GM12875 (cell line): ENCODE data around the gene IGF2.
A peak's percentile ranks its signal among the peaks of the same experiment; 100 is the strongest.

ENCODE experiments used
- H3K4me3 ChIP-seq: one replicate; pipeline ENCODE4 v1.5.1; 2011; ENCODE audit warnings: low read depth, low read length, control low read depth
- TF ChIP-seq, protein P1 (sequence below): IDR thresholded peaks from 2 replicates; pipeline ENCODE4 v1.5.1; 2011; ENCODE audit warnings: low read depth, mild to moderate bottlenecking, control low read depth, inconsistent platforms, low read length, moderate library complexity, borderline replicate concordance; ENCODE audit not compliant: insufficient read depth

Gene IGF2, protein sequence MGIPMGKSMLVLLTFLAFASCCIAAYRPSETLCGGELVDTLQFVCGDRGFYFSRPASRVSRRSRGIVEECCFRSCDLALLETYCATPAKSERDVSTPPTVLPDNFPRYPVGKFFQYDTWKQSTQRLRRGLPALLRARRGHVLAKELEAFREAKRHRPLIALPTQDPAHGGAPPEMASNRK

DNA sequence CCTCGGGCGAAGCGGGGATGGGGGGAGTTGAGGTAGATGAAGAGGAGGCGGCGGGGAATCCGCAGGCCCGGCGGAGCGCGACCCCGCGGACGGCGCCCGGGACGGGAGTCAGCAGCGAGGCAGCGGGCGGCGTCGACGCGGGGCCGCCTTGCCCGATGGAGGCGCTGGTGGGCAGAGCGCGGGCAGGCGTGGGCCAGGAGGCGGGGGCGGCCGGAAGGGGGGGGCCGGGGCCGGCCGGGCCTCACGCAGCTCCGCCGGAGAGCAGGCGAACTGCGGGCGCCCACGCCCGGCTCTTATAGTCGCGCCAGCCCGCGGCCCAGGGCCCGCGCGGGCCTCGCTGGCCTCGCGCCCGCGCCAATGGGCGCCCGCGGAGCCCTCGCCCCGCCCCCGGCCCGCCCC lies at the start of gene IGF2:
IGF2 (minus strand) TSS at position 267 of the 399 bp plus-strand sequence. CDS start 3,866 bp downstream, outside the sequence.
- H3K4me3 ChIP-seq: no peak within 1 kb of the TSS
- TF ChIP-seq, protein P1, sequence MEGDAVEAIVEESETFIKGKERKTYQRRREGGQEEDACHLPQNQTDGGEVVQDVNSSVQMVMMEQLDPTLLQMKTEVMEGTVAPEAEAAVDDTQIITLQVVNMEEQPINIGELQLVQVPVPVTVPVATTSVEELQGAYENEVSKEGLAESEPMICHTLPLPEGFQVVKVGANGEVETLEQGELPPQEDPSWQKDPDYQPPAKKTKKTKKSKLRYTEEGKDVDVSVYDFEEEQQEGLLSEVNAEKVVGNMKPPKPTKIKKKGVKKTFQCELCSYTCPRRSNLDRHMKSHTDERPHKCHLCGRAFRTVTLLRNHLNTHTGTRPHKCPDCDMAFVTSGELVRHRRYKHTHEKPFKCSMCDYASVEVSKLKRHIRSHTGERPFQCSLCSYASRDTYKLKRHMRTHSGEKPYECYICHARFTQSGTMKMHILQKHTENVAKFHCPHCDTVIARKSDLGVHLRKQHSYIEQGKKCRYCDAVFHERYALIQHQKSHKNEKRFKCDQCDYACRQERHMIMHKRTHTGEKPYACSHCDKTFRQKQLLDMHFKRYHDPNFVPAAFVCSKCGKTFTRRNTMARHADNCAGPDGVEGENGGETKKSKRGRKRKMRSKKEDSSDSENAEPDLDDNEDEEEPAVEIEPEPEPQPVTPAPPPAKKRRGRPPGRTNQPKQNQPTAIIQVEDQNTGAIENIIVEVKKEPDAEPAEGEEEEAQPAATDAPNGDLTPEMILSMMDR: no peak

DNA sequence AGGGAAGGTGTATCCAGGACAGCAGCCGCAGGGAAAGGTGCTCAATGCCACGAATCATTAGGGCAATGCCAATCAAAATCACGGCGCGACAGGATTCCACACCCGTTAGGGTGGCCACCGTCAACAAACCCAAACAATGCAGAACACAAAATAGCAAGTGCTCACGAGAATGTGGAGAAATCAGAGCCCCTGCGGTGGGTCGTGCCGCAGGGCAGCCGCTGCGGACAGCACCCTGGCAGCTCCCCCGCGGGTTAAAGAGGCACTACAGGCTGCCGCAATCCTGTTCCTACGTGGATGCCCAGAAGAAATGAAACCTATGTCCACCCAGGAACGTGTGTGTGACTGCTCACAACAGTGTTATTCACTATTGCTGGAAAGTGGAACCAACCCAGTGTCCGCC lies 49.6 kb upstream of the IGF2 start:
- no peak overlapping the region for H3K4me3 ChIP-seq
- TF ChIP-seq, protein P1: no peak

DNA sequence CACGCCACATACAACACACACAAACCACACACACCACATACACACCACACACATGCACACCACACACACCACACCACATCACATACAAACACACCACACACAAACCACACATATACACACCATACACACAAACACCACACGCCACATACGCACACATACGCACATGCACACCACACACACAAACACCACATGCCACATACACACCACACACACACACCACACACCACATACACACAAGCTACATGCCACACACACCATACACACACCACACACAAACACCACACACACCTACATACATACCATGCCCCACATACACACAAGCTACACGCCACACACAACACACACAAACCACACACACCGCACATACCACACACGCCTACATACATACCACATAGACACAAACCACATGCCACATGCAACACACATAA lies 48.1 kb upstream of the IGF2 start:
- no peak overlapping the region for H3K4me3 ChIP-seq

DNA sequence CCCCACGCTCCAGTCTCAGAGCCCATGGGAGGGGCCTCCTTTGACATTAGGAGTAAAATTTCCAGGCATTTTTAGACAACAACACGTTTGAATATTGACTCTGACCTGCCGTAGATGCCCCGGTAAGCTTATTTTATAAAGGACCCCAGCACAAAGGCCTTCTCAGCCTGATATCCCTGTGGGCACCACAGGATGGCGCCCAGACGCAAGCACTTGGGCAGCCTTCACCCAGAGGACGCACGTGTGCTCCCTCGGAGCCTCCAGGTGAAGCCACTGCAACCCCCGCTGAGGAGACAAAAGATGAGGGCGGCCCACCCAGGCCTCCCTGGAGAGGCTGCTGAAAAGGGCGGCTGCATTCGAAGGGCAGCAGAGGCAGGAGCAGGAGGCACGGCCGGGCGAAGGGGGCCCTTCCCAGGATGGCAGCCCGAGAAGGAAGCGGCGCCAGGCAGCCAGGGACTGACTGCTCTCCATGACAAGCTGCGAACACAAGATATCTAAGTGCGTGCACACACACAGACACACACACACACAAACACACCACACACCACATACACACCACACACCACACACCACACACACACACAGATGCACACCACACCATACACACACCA lies 47.6 kb upstream of the IGF2 start:
- no peak overlapping the region for H3K4me3 ChIP-seq
- TF ChIP-seq, protein P1: peak; percentile 35; the same call in 1 of the 2 replicates

More for the DNA sequence above, 48.1 kb upstream of the IGF2 start:
- TF ChIP-seq, protein P1: no peak

DNA sequence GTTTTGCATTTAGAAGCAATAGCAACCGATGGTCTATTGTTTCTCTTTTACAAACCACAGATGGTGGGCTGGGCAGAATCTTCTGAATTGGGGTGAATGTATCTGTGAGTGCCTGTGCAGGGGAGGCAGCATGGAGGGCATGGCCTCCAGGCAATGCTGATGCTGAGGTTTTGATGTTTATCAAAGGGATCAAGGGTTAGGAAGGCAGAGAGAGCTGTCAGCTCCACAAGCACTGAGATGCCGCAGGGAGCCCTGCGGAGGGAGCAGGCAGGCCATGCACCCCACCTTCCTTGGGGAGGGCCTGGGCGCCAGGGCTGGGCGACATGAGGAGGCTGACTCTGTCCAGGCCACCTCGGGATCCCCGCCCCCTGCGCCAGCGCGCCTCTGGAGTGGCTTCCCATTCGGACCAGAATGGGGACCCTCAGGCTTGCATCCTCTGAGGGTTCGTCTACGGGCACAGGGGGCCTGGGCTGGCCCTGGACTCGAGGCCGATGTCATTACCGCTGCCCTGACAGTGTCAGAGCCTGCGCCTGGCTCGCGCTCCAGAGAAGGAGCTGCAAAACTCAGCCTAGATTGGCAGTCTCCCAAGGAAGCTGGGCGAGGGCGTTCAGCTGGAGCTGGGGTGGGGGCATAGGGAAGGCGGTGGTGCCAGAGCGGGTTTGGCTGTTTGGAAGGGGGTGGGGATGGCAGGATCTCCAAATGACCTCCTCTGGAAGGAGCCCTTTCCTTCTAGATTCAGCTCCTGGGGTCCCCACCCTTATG lies 46.3 kb upstream of the IGF2 start:
- no peak overlapping the region for H3K4me3 ChIP-seq
- TF ChIP-seq, protein P1: no peak

DNA sequence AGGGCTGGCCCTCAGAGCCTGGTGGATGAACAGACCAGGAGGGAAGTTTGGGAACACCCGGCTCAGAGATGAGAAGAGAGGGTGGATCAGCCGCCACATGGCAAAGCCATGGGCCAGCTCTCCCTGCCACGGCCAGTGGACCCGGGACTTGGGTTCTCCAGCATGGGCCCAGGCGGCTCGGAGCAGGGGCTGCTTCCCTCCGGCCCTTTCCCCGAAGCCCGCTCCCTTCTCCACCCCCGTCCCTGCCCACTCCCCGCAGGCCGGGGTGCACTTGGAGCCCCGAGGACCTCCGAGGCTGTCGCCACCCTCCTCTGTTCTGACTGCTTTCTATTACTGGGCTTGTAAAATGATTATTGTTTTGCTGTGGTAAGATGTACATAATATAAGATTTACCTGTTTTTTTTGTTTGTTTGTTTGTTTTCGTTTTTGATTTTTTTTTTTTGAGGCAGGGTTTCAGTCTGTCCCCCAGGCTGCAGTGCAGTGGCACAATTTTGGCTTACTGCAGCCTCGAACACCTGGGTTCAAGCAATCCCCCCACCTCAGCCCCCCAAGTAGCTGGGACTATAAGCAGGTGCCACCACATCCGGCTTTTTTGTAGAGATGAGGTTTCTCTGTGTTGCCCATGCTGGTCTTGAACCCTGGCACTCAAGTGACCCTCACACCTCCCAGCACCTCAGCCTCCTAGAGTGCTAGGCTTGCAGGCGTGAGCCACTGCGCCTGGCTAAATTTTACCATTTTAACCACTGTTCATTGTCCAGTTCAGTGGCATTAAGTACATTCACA lies 43.7 kb upstream of the IGF2 start:
- TF ChIP-seq, protein P1: no peak

More for the DNA sequence above, 43.7 kb upstream of the IGF2 start:
- no peak overlapping the region for H3K4me3 ChIP-seq
